Tibial nerve (tissue), 4 donors: ENCODE data around the gene TRPM2. TPM values are rescaled to one million over a fixed set of nuclear protein-coding genes. Genes with fewer than 3 reads are reported as not detected.

Experiments
- DNase-seq, 2 donors: peaks; one replicate each; pipeline ENCODE4 v3.0.0-alpha.2; 2019; ENCODE audit warnings: low spot score in 2 of 2
- H3K27ac ChIP-seq, 4 donors: fragments of 200-600 bp; sonication (generic) in 3 of 4; one replicate each; pipeline ENCODE4 v1.5.1; 2017 to 2019; ENCODE audit warnings: mild to moderate bottlenecking in 1 of 4
- H3K27me3 ChIP-seq, 2 donors: fragments of 200-600 bp; sonication (generic) in 1 of 2; one replicate each; pipeline versions ENCODE4 v1.5.1 to v1.6.0; 2017 to 2019
- H3K36me3 ChIP-seq, 3 donors: fragments of 200-600 bp; sonication (generic); one replicate each; pipeline ENCODE4 v1.5.1; 2018 to 2019
- H3K4me1 ChIP-seq, 4 donors: fragments of 200-600 bp; sonication (generic) in 3 of 4; one replicate each; pipeline ENCODE4 v1.5.1; 2017 to 2019
- H3K4me3 ChIP-seq, 4 donors: fragments of 200-600 bp; sonication (generic) in 3 of 4; one replicate each; pipeline ENCODE4 v1.5.1; 2017 to 2019; ENCODE audit warnings: mild to moderate bottlenecking in 1 of 4, moderate library complexity in 1 of 4
- H3K9me3 ChIP-seq, 4 donors: fragments of 200-600 bp; sonication (generic) in 3 of 4; one replicate each; pipeline ENCODE4 v1.5.1; 2017 to 2019
- CTCF ChIP-seq, 5 experiments: fragments of 200-600 bp in 3 of 5; fragments of 450-650 bp in 2 of 5; sonication (generic) in 3 of 5; IDR thresholded peaks; one replicate each; pipeline ENCODE4 v1.5.1; 2016 to 2019; ENCODE audit warnings: antibody characterized with exemption in 5 of 5, mild to moderate bottlenecking in 3 of 5, moderate library complexity in 2 of 5
- EP300 ChIP-seq, 2 donors: sonication (generic); formaldehyde crosslinking; IDR thresholded peaks; one replicate each; pipeline ENCODE4 v1.6.1; 2017; ENCODE audit warnings: antibody characterized with exemption in 2 of 2, mild to moderate bottlenecking in 1 of 2
- POLR2A ChIP-seq, 2 donors: fragments of 450-650 bp; IDR thresholded peaks; one replicate each; pipeline ENCODE4 v1.6.1; 2017; ENCODE audit warnings: antibody characterized with exemption in 2 of 2, mild to moderate bottlenecking in 2 of 2, moderate library complexity in 2 of 2
- WGBS, 2 donors: methylation state at CpG; one replicate each; pipeline ENCODE4 v1.1.5; 2018; 5-methylcytosine and 5-hydroxymethylcytosine counted together
- total RNA-seq, 4 donors: library from RNA; depleted of rRNA; stranded (reverse); fragments of >200 nt; gene quantifications; one replicate each; pipeline ENCODE4 v1.1.0, GENCODE V29; 2016

Gene TRPM2
- total RNA-seq, 4 donors from 2014 or later = 4.9 to 10.3 (median 7.8) TPM

- WGBS, 2 donors = 8 to 11% methylated on average over 22 to 31 of the region's 45 CpGs
- H3K27ac ChIP-seq = peak within 1 kb of the TSS in 2 of 4 donors; percentile 41 to 79
- no peak for TF ChIP-seq POLR2A (IDR thresholded peaks at IDR 0.05)
- no peak for TF ChIP-seq CTCF (IDR thresholded peaks at IDR 0.05)
- no peak for TF ChIP-seq EP300 (IDR thresholded peaks at IDR 0.05)
These were observed 101.5 kb downstream of the TRPM2 start, which contains the start of gene LRRC3 for GRCh38 chr21:44454747-44455523. LRRC3 (plus strand) TSS chr21:44455510; CDS start chr21:44456645, 1,135 bp downstream.

GRCh38 chr21:44455524-44456213 lies 102.2 kb downstream of the TRPM2 start:
- DNase-seq = no peak
- H3K9me3 ChIP-seq = peaks cover 0 to 12% (median 0%) of the 10 kb centered on the region in 4 donors
- TF ChIP-seq CTCF (IDR thresholded peaks at IDR 0.05) (no peak), EP300 (IDR thresholded peaks at IDR 0.05) (no peak), POLR2A (IDR thresholded peaks at IDR 0.05) (no peak)
- H3K36me3 ChIP-seq = peaks cover 0 to 20% (median 0%) of the 10 kb centered on the region in 3 donors
- H3K4me3 ChIP-seq = peak overlapping the region; percentile 55 to 94 (median 64)
- peak overlapping the region in 2 of 4 donors; percentile 41 to 79 for H3K27ac ChIP-seq
- H3K4me1 ChIP-seq = peaks cover 0 to 19% (median 3%) of the 10 kb centered on the region in 4 donors
- 0 to 1% methylated on average over 25 to 44 of the region's 72 CpGs for WGBS, 2 donors
- H3K27me3 ChIP-seq = no peaks in the 10 kb centered on the region

More at GRCh38 chr21:44454747-44455523, 101.5 kb downstream of the TRPM2 start, which contains the start of gene LRRC3:
- Histone ChIP-seq H3K27me3 (peaks cover 0 to 7% of the 10 kb centered on the region in 2 donors), H3K4me3 (peak within 1 kb of the TSS; percentile 55 to 94 (median 64)), H3K36me3 (peaks cover 0 to 18% (median 0%) of the 10 kb centered on the region in 3 donors), H3K9me3 (peaks cover 0 to 12% (median 0%) of the 10 kb centered on the region in 4 donors), H3K4me1 (peaks cover 0 to 16% (median 3%) of the 10 kb centered on the region in 4 donors)
- peak; percentile 59 to 78 for DNase-seq

- peak overlapping the region in 2 of 4 donors; percentile 41 to 79 for H3K27ac ChIP-seq
- H3K36me3 ChIP-seq = peaks cover 0 to 20% (median 0%) of the 10 kb centered on the region in 3 donors
- H3K27me3 ChIP-seq = no peaks in the 10 kb centered on the region
- TF ChIP-seq EP300 (IDR thresholded peaks at IDR 0.05) = no peak
- TF ChIP-seq CTCF (IDR thresholded peaks at IDR 0.05) = no peak
- no peak for TF ChIP-seq POLR2A (IDR thresholded peaks at IDR 0.05)
- H3K9me3 ChIP-seq = peaks cover 0 to 12% (median 0%) of the 10 kb centered on the region in 4 donors
- WGBS, 2 donors = 77 to 84% methylated on average over 24 to 34 of the region's 35 CpGs
- DNase-seq = no peak
- H3K4me3 ChIP-seq = peak overlapping the region; percentile 55 to 94 (median 64)
- peaks cover 0 to 25% (median 3%) of the 10 kb centered on the region in 4 donors for H3K4me1 ChIP-seq
These were observed 102.9 kb downstream of the TRPM2 start for GRCh38 chr21:44456214-44456914.

GRCh38 chr21:44456915-44457736 lies 103.7 kb downstream of the TRPM2 start:
- WGBS, 2 donors = 94 to 98% methylated on average over 26 to 39 of the region's 44 CpGs
- peaks cover 0 to 8% (median 0%) of the 10 kb centered on the region in 4 donors for H3K9me3 ChIP-seq
- H3K4me3 ChIP-seq = no peak overlapping the region
- no peak for TF ChIP-seq EP300 (IDR thresholded peaks at IDR 0.05)
- TF ChIP-seq CTCF (IDR thresholded peaks at IDR 0.05) = no peak
- no peak for TF ChIP-seq POLR2A (IDR thresholded peaks at IDR 0.05)
- H3K27ac ChIP-seq = no peak overlapping the region
- H3K27me3 ChIP-seq = no peaks in the 10 kb centered on the region
- peaks cover 0 to 20% (median 0%) of the 10 kb centered on the region in 3 donors for H3K36me3 ChIP-seq
- DNase-seq = no peak
- peaks cover 0 to 31% (median 3%) of the 10 kb centered on the region in 4 donors for H3K4me1 ChIP-seq
